GM21723 (cell line): ENCODE data around the gene RORC.
"Not testable (repeated sequence)": the region's sequence is repeated elsewhere in the genome, so short reads cannot be mapped to it uniquely, and the experiment has no call there.

Experiments
- ATAC-seq: cut with Tn5 transposase; IDR thresholded peaks from one replicate; pipeline ENCODE4 v1.9.1; 2021; ENCODE audit warnings: mild to moderate bottlenecking, moderate library complexity; ENCODE audit not compliant: unreplicated experiment

Gene RORC

GRCh38 chr1:151807131-151807530 lies 24.5 kb downstream of the RORC start:
- ATAC-seq: no peak

- ATAC-seq: no peak
These were observed 25.4 kb downstream of the RORC start for GRCh38 chr1:151806170-151806569.

GRCh38 chr1:151805066-151805820 lies 26.4 kb downstream of the RORC start, which contains the start of gene LINGO4:
Gene LINGO4, minus strand, starts transcription at chr1:151805419. Its CDS starts 2,715 bp downstream, at chr1:151802704.
- ATAC-seq: no peak

DNA sequence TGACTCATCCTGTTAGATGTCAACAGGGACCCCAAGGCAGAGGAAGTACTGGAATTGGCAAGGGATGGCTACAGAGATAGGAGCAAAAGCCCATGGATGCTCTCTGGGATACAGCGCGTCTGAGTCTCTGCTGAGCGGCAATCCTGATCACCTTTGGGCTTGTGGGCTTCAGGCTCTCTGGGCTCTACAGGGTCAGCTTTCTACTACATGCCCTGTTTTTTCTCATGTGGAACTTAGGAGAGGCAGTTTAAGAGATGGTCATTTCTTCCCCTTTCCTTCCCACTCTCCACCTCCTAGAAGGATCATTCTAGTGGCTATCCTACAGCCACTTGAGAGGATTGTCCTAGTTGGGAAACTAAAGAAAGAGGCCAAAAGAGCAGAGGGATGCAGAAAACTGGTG lies 27.7 kb downstream of the RORC start:
- ATAC-seq: no peak

GRCh38 chr1:151803164-151803563 lies 28.4 kb downstream of the RORC start:
- ATAC-seq: no peak

GRCh38 chr1:151802372-151802771 lies 29.2 kb downstream of the RORC start:
- no peak for ATAC-seq

GRCh38 chr1:151801846-151802245 lies 29.8 kb downstream of the RORC start:
- ATAC-seq: no peak

- no peak for ATAC-seq
These were observed 30.2 kb downstream of the RORC start for GRCh38 chr1:151801310-151801820.

GRCh38 chr1:151800830-151801229 lies 30.8 kb downstream of the RORC start:
- ATAC-seq: no peak

DNA sequence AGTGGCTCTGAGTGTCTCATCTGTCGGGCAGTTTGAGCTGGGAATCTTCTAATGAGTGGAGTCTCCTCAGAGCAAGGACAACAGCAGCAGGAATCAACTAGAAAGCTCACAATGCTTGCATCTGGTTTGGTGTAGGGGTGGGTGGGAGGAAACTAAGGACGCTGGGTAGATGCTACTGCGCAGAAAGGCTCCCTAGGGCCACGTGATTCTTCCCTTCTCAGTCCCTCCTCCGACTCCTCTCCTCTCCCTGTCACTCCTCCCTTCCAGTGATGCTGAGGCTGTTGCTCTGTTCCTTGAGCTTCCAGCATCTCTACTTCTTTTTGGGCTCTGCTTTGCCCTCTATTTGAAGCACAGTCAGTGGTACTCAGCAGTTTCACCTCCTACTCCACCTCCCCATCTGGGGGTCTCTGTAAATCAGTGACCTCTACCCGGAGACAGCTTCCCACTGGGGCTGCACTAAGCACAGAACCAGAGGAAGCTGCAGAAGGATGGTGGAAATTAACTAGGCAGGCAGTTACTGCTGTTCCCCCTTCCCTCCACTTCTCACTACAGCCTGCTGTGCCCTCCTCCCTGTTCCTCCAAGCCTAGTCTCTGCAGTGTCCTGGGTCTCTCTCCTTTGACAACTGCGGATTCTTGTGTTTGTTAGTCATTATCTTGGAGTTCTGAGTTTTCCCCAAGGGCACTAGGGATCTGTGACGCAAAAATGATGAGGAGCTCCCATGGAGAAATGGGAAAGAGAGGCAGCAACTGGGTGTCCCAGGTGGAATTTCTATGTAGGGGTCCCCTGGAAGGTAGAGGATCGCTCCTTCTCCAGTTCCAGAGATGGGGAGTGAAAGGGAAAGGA lies 32.2 kb downstream of the RORC start:
- no peak for ATAC-seq

DNA sequence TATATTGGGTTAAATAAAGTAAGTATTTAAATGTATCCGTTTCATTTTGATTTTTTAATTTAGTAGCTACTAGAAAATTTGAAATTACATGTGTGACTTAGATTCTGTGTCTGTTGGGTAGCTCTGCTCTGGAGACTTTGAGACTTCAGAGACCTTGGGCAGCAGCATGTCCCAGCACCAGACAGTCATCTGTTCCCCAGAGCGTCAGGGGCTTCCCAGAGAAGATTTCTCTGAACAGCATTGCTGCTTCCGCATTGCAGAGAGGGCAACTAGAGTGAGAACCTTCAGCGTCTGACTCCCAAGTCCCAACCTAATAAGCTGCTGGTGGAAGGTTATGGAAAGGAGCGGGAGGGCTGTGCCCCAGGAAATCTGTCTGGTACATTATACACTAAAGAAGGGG lies 33.0 kb downstream of the RORC start:
- no peak for ATAC-seq

DNA sequence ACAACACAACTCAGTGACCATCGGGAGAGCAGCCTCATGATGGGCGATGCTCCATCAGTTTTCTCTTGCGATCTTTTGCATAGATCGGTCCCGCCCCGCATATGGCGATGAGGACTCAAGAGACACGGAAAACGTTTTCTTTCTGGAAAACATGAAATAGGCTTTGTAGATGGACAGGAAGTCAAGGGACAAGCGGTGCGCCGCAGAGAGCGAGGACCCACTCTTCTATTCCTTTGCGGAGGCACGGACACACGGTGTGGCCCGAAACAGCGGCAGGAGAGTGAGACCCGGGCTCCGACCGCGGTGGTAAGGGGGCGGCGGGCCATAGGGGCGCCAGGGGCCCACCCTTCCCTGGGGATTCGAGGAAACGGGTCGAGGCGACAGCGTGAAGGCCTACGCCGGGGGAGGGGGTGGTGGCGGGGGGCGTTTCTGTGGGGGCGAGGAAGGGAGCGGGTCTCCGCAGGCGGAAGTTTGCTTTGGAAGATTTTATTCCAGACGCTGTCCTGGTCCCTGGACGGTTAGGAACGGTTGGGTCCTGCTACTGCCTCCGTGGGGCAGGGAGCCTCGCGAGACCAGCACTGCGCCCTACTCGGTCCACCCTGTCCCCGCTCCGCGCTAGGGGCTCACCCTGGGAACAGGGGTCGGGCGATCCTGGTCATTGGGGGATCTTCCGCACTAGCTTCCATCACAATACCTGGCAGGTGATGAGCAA lies 40.5 kb downstream of the RORC start:
- no peak for ATAC-seq

DNA sequence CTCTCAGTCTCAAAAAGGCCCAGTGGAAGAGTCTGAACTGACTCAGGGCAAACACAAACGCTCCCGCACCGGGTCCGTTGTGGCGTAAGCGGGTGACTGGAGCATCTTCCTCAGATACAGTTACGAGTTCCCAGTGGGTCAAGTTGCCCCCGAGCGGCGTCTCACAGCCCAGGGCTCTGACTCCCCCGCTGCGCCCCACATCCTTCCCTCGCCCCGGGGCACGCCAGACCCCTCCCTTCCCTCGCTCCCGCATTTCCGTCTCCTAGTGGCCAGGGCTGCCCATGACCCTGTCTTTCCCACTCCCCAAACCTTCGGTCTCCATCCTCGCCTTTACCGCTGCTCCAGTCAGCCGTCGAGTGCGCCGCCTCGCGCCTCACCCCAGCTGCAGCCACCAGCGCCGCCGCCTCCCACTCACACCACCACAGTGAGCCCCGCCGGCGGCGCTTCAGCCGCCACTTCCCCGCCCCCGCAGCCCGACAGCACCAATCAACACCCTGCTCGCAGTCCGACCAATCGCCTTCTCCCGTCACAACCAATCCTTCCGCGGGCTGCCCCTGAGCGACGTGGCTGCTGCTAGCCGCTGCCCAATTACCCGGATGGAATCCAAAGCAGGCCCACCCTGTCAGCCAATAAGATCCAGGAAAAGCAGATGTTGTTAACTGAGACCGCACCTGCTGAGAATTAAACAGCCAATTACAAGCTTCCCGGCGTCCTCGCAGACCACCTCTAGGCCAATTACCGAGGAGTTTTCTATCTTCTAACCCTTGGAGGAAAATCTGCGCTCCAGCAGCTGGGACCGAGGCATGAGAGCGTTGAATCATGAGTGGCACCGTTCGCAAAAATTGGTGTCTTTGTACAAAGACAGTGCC lies 41.3 kb downstream of the RORC start, which contains the start of gene TDRKH:
Gene TDRKH (minus strand): TSS at position 430 of the 869 bp plus-strand sequence. CDS start 7,478 bp downstream, outside the sequence.
- ATAC-seq: peak; percentile 96

- no peak for ATAC-seq
These were observed 43.9 kb downstream of the RORC start for GRCh38 chr1:151787689-151788088.

- ATAC-seq: no peak
These were observed 47.8 kb downstream of the RORC start for GRCh38 chr1:151783796-151784195.

DNA sequence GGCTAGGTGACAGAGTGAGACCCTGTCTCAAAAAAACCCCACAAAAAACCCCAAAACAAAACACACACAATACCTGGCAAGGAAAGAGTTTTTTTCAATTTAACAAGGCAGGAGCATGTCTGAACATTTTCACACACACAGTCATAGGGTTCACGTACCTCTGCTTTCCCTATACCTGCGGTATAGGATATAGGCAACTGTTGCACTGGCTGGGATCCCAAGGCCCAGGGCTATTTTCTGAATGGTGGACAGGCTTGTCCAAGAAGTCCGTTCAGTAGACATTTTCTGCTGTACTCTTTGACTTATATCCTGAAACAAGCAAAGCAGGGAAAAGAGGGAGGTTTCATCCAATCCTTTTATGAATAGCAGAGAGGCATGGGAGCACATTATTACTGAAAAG lies 48.9 kb downstream of the RORC start:
- ATAC-seq: no peak

GRCh38 chr1:151782026-151782425 lies 49.6 kb downstream of the RORC start:
- ATAC-seq: not testable (repeated sequence)

DNA sequence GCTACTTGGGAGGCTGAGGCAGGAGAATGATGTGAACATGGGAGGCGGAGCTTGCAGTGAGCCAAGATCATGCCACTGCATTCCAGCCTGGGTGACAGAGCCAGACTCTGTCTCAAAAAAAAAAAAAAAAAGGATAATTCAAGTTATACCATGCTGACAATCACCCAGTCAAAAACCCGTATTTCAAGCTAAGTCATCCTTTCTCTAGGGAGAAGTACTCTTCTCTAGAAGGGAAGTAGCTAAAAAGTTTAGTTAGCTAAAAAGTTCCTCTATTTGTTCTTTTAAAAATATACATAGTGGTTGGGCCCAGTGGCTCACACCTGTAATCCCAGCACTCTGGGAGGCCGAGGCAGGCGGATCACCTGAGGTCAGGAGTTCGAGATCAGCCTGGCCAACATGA lies 50.9 kb downstream of the RORC start:
- not testable (repeated sequence) for ATAC-seq

GRCh38 chr1:151779852-151780251 lies 51.8 kb downstream of the RORC start:
- ATAC-seq: no peak

DNA sequence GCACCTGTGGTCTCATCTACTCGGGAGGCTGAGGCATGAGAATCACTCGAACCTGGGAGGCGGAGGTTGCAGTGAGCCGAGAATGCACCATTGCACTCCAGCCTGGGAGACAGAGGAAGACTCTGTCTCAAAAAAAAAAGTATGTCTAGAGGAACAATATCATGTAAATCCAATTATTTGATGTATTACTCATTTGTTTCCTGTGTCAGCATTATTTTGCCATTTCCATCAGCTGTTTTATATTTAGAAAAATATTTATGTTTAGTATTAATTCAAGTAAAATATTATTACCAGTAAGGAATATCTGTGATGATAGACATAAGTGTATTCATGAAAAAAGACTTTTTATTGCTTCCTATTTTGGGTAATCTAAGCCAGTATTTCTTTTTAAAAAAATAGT lies 54.3 kb downstream of the RORC start:
- ATAC-seq: no peak
